Stimulated activated effector memory CD8-positive, alpha-beta T cell treated with anti-CD3 and anti-CD28 coated beads, Interleukin-12 subunit alpha, Interleukin-12 subunit beta, amount 100 ng/mL, for 72 hours (primary cell): ENCODE data around the gene PELI2.
A peak's percentile ranks its signal among the peaks of the same experiment; 100 is the strongest.

ENCODE experiments used
- ATAC-seq: fragments of 150-1000 bp; cut with Tn5 transposase; 2 replicates; pipeline ENCODE4 v1.10.0; 2021
- DNase-seq, 2 donors: peaks; one replicate each; pipeline ENCODE4 v3.0.0; 2021 to 2022; ENCODE audit warnings: low spot score in 2 of 2
- H3K27ac Mint-ChIP-seq: one replicate; pipeline ENCODE4 v1.8.0; 2022; ENCODE audit warnings: mild to moderate bottlenecking, mixed read lengths
- H3K36me3 Mint-ChIP-seq: one replicate; pipeline ENCODE4 v1.8.0; 2022; ENCODE audit warnings: mild to moderate bottlenecking, mixed read lengths
- H3K4me1 Mint-ChIP-seq: one replicate; pipeline ENCODE4 v1.8.0; 2022; ENCODE audit warnings: mixed read lengths
- H3K4me3 Mint-ChIP-seq: one replicate; pipeline ENCODE4 v1.8.0; 2022; ENCODE audit warnings: mild to moderate bottlenecking, mixed read lengths
- H3K9me3 Mint-ChIP-seq: one replicate; pipeline ENCODE4 v1.8.0; 2022; ENCODE audit warnings: mixed read lengths

PELI2 gene

DNA sequence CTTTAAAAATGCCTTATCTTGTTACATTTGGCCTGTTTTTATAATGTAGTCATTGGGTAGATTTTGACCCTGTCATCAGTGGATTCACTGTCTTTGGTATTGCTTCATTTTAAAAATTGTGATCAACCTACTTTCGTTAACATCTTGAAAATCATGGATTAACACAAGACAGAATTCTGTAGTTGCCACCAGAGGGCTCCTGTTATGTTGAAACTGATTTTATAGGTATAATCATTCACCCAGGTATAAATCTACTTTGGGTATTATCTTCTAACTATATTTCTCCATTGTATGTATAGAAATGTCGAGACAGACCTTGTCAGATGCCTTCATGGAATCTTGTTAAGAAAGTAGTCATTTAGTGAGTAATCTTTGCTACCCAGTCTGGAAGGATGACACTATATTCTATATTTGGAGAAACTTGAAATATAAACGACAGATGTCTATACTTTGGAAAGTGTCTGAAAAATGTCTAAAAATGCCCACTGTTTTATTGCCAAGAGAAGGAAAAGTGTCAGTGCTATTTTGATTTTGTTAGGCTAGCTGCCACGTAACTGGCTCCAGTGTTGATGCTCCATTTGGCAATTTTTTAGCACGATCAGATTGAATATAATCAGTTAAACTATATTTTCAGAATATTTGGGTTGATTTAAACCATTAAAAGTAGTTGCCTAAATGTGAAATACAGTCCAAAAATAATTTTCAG lies 129.4 kb downstream of the PELI2 start:
- Mint-ChIP-seq H3K9me3 (peaks cover 3% of the 10 kb centered on the region), H3K27ac (no peak overlapping the region), H3K4me3 (no peak overlapping the region), H3K4me1 (no peaks in the 10 kb centered on the region), H3K36me3 (no peaks in the 10 kb centered on the region)
- DNase-seq (no peak), ATAC-seq (no peak)

DNA sequence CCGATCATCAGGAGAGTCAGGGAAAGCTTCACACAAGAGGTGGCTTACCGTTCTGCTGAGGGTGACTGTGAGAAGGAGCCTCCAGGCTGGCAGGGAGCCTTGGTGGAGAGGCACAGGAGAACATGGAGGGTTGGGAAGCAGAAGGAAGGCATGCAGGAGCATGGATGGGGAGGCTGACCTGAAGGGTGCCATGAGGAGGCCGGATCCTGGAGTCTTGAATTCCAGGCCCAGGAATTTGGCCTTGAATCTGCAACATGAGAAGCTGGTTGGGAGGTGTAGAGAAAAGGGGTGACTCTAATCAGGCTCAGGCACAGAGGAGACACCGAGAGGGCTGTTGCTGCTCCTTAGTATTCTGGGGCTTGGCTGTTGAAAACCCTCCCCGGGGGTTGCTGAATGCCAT lies 130.2 kb downstream of the PELI2 start:
- no peak overlapping the region for H3K4me3 Mint-ChIP-seq

DNA sequence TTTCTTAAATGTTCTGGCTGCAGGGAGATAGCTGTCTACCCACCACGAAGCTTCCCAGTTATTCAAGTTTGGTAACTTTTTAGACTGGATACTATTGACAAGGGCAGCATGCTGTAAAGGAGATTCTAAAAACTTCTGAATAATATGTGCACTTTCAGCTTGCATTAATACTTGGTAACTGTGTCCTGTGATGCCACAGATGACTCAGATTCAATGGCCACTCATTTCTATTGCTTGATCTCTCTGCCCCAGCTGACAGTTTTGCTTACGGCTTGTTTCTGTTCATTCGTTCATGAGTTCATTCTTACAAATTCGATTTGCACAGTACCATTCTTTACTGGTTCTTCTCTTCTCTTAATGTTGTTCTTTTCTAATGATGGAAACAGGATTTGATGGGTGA lies 142.8 kb downstream of the PELI2 start:
- DNase-seq (no peak), ATAC-seq (peak; percentile 59)
- H3K4me3 Mint-ChIP-seq = no peak overlapping the region
- H3K36me3 Mint-ChIP-seq = no peaks in the 10 kb centered on the region
- H3K9me3 Mint-ChIP-seq = peaks cover 9% of the 10 kb centered on the region
- H3K4me1 Mint-ChIP-seq = no peaks in the 10 kb centered on the region
- no peak overlapping the region for H3K27ac Mint-ChIP-seq

More for the DNA sequence above, 130.2 kb downstream of the PELI2 start:
- Mint-ChIP-seq H3K4me1 (no peaks in the 10 kb centered on the region), H3K9me3 (peaks cover 3% of the 10 kb centered on the region), H3K27ac (peak overlapping the region; percentile 33), H3K36me3 (no peaks in the 10 kb centered on the region)
- no peak for ATAC-seq
- DNase-seq = no peak

GRCh38 chr14:56262530-56262929 lies 144.3 kb downstream of the PELI2 start:
- Mint-ChIP-seq H3K27ac (no peak overlapping the region), H3K36me3 (no peaks in the 10 kb centered on the region), H3K4me1 (no peaks in the 10 kb centered on the region), H3K4me3 (no peak overlapping the region), H3K9me3 (peaks cover 5% of the 10 kb centered on the region)
- DNase-seq = no peak
- no peak for ATAC-seq

GRCh38 chr14:56268039-56268438 lies 149.8 kb downstream of the PELI2 start:
- ATAC-seq (no peak), DNase-seq (no peak)
- H3K27ac Mint-ChIP-seq = no peak overlapping the region
- H3K9me3 Mint-ChIP-seq = no peaks in the 10 kb centered on the region
- H3K4me1 Mint-ChIP-seq = no peaks in the 10 kb centered on the region
- H3K36me3 Mint-ChIP-seq = no peaks in the 10 kb centered on the region
- H3K4me3 Mint-ChIP-seq = no peak overlapping the region

- no peak overlapping the region for H3K4me3 Mint-ChIP-seq
- DNase-seq = no peak
- H3K9me3 Mint-ChIP-seq = no peaks in the 10 kb centered on the region
- no peaks in the 10 kb centered on the region for H3K36me3 Mint-ChIP-seq
- H3K4me1 Mint-ChIP-seq = no peaks in the 10 kb centered on the region
- no peak overlapping the region for H3K27ac Mint-ChIP-seq
- no peak for ATAC-seq
Observed at GRCh38 chr14:56268673-56269072, 150.5 kb downstream of the PELI2 start.

DNA sequence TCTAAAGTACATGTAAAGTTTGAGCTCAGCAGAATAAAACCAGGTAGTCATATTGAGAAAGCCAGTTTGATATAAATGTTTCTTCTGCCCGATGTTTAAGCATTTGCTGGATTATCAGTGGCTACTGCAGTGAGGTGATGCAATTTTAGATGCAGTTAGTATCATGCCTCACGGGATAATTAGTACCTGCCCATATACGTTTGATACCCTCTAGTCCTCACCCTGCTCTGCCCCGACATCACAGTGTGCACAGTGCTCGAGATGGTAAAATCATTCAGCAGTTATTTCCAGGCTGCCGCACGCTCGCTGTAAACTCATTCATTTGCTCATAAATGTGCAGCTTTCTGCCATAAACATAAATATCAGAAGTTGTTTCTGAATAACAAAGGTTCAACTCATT lies 152.7 kb downstream of the PELI2 start:
- Mint-ChIP-seq H3K4me3 (no peak overlapping the region), H3K9me3 (no peaks in the 10 kb centered on the region), H3K4me1 (no peaks in the 10 kb centered on the region), H3K27ac (no peak overlapping the region), H3K36me3 (no peaks in the 10 kb centered on the region)
- no peak for DNase-seq
- ATAC-seq = no peak

- no peaks in the 10 kb centered on the region for H3K4me1 Mint-ChIP-seq
- H3K9me3 Mint-ChIP-seq = no peaks in the 10 kb centered on the region
- H3K27ac Mint-ChIP-seq = no peak overlapping the region
- no peak for ATAC-seq
- no peaks in the 10 kb centered on the region for H3K36me3 Mint-ChIP-seq
- DNase-seq = no peak
- H3K4me3 Mint-ChIP-seq = no peak overlapping the region
Observed at GRCh38 chr14:56271970-56272369, 153.8 kb downstream of the PELI2 start.

GRCh38 chr14:56273155-56273554 lies 154.9 kb downstream of the PELI2 start:
- H3K36me3 Mint-ChIP-seq = no peaks in the 10 kb centered on the region
- no peak overlapping the region for H3K4me3 Mint-ChIP-seq
- H3K9me3 Mint-ChIP-seq = no peaks in the 10 kb centered on the region
- DNase-seq (no peak), ATAC-seq (no peak)
- H3K4me1 Mint-ChIP-seq = no peaks in the 10 kb centered on the region
- H3K27ac Mint-ChIP-seq = no peak overlapping the region

DNA sequence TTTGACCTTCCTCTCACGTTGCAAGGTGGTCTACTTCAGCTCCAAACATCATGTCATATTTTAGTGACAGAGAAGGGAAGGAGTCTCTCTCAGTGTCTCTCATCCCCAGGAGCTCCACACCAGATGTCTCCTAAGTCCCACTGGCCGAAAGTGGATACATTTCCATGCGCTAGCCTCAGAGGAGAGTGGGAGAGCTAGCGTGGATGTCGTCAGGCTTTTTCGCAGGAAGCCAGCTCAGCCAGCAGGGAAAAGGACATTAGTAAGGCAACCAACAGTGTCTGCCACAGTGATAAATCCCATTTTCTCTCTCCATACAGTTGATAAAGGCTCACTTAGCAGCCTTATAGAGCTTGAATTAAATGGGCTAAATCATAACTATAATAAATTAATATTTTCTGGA lies 155.7 kb downstream of the PELI2 start:
- no peaks in the 10 kb centered on the region for H3K9me3 Mint-ChIP-seq

DNA sequence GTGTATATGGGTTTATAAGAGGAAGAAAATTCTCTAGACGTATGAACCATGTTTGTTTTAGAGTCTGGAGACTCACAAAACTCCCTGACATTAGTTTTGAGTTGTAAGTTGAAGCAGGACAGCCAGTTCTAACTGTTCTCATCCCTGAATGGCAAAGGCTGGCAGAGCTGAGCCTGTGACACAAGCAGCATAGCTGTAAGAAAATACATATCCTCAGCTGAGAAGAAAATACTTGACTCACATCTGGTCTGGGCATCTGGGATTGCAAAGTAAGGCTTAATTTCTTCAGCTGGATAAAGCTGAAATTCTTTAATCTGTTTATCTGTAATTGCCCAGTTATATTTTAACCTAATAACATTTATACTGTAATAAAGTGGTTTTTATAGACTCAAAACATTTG lies 156.3 kb downstream of the PELI2 start:
- Mint-ChIP-seq H3K9me3 (no peaks in the 10 kb centered on the region), H3K4me3 (no peak overlapping the region), H3K4me1 (no peaks in the 10 kb centered on the region), H3K36me3 (no peaks in the 10 kb centered on the region), H3K27ac (no peak overlapping the region)
- ATAC-seq = no peak
- no peak for DNase-seq

More for the DNA sequence above, 155.7 kb downstream of the PELI2 start:
- no peak for ATAC-seq
- no peak for DNase-seq
- Mint-ChIP-seq H3K36me3 (no peaks in the 10 kb centered on the region), H3K4me3 (no peak overlapping the region), H3K4me1 (no peaks in the 10 kb centered on the region), H3K27ac (no peak overlapping the region)

- H3K27ac Mint-ChIP-seq = no peak overlapping the region
- no peak overlapping the region for H3K4me3 Mint-ChIP-seq
- no peaks in the 10 kb centered on the region for H3K9me3 Mint-ChIP-seq
- DNase-seq = no peak
- ATAC-seq = no peak
- H3K36me3 Mint-ChIP-seq = no peaks in the 10 kb centered on the region
- no peaks in the 10 kb centered on the region for H3K4me1 Mint-ChIP-seq
Observed at GRCh38 chr14:56276108-56276507, 157.9 kb downstream of the PELI2 start.

GRCh38 chr14:56278383-56278782 lies 160.2 kb downstream of the PELI2 start:
- no peak for ATAC-seq
- Mint-ChIP-seq H3K9me3 (no peaks in the 10 kb centered on the region), H3K4me3 (no peak overlapping the region), H3K36me3 (no peaks in the 10 kb centered on the region), H3K27ac (no peak overlapping the region), H3K4me1 (no peaks in the 10 kb centered on the region)
- DNase-seq = no peak

- Mint-ChIP-seq H3K4me3 (no peak overlapping the region), H3K4me1 (no peaks in the 10 kb centered on the region), H3K27ac (no peak overlapping the region), H3K9me3 (no peaks in the 10 kb centered on the region), H3K36me3 (no peaks in the 10 kb centered on the region)
- ATAC-seq (no peak), DNase-seq (no peak)
Observed at GRCh38 chr14:56280843-56281242, 162.6 kb downstream of the PELI2 start.

DNA sequence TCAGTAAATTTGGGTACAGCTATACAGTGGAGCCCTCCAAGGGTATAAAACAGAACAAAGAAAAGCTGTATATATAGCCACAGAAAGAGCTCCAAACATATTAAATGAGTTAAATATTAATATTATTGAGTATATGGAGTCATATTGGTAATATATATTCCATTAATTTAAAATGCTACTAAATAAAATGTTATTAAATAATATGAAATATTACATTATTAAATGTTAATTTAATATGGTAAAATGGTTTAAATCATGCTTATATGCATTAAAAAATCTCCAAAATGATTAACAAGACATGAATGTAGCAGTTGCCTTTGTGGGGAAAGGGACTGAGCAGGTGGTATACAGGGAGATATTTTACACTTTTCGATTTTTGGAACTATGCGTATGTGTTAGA lies 164.0 kb downstream of the PELI2 start:
- H3K27ac Mint-ChIP-seq = no peak overlapping the region
- no peak overlapping the region for H3K4me3 Mint-ChIP-seq
- DNase-seq (no peak), ATAC-seq (no peak)
- H3K9me3 Mint-ChIP-seq = no peaks in the 10 kb centered on the region
- no peaks in the 10 kb centered on the region for H3K4me1 Mint-ChIP-seq
- H3K36me3 Mint-ChIP-seq = no peaks in the 10 kb centered on the region

DNA sequence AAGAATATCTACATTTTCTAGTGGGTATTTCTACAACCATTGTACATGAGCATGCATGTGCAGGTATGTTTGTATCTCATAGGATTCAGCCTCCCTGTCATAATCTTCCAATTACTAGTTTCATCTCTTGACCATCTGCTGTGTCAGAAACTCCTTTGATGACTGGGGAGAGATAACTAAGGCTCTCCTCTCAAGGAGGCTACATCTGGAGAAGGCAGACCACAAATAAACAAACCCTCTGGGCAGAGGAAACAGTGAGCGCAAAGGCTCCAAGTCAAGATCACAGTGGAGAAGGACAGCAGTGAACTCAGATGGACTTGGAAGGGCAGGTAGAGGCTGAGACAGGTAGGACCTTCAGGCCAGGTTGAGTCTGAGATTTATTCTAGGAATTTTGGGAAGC lies 166.4 kb downstream of the PELI2 start:
- no peaks in the 10 kb centered on the region for H3K9me3 Mint-ChIP-seq
- no peak overlapping the region for H3K27ac Mint-ChIP-seq
- no peak overlapping the region for H3K4me3 Mint-ChIP-seq
- peaks cover 6% of the 10 kb centered on the region for H3K36me3 Mint-ChIP-seq
- ATAC-seq (no peak), DNase-seq (no peak)
- no peaks in the 10 kb centered on the region for H3K4me1 Mint-ChIP-seq

- DNase-seq (no peak), ATAC-seq (no peak)
- Mint-ChIP-seq H3K4me3 (no peak overlapping the region), H3K9me3 (no peaks in the 10 kb centered on the region), H3K27ac (peak overlapping the region; percentile 12), H3K36me3 (peaks cover 6% of the 10 kb centered on the region), H3K4me1 (no peaks in the 10 kb centered on the region)
Observed at GRCh38 chr14:56289155-56289554, 170.9 kb downstream of the PELI2 start.
